Measurements from ENCODE around the gene ZC3H12A. TPM values are rescaled to one million over a fixed set of nuclear protein-coding genes. Genes with fewer than 3 reads are reported as not detected.
A peak's percentile ranks its signal among the peaks of the same experiment; 100 is the strongest.

Gene ZC3H12A
- polyA plus RNA-seq, 3 donors: 5.2 to 155 (median 5.8) TPM

DNA sequence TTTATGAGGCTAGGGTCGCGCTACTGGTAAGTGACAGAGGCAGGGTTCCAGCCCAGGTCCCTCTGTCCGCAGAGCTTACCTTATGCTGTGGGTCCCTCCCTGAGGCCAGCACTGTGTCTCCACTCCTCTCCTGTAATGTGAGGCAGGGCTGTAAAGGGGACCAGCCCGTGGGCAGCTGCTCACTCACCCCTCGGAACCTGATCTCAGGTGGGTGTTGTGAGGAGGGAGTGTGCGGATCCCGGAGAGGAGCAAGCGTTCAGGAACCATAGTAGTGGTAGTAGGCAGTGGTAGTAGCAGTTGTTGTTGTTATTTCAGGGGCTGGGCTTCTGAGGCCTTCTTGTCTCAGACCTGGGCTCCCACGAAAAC, 1.7 kb downstream of the ZC3H12A start:
- Mint-ChIP-seq H3K27me3 (ENCODE audit: low read depth in 3 of 3) (peaks cover 2 to 15% (median 7%) of the 10 kb centered on the region in 3 donors), H3K36me3 (peaks cover 29 to 30% of the 10 kb centered on the region in 2 donors), H3K27ac (peak overlapping the region; percentile 93 to 99 (median 98)), H3K9me3 (no peaks in the 10 kb centered on the region), H3K4me3 (peak overlapping the region; percentile 86 to 91), H3K4me1 (peaks cover 83% of the 10 kb centered on the region)
- Histone ChIP-seq H3K9ac (ENCODE audit: insufficient read depth, low read length, poor library complexity, severe bottlenecking) (peak overlapping the region; percentile 92), H3K27me3 (ENCODE audit: control insufficient read depth in 2 of 2, insufficient read depth in 2 of 2, low read length in 2 of 2) (no peaks in the 10 kb centered on the region), H4K20me1 (ENCODE audit: insufficient read depth, low read length) (peaks cover 63% of the 10 kb centered on the region), H3K36me3 (replicated peaks in 1 of 2; ENCODE audit: control insufficient read depth in 1 of 2, insufficient read depth in 2 of 2, low read length in 2 of 2) (peaks cover 15 to 21% of the 10 kb centered on the region in 2 donors), H3K27ac (ENCODE audit: low read depth in 1 of 2, low read length in 2 of 2) (peak overlapping the region; percentile 96 to 99), H3K4me2 (replicated peaks; ENCODE audit: extremely low read depth, low read length, poor library complexity, severe bottlenecking) (peak overlapping the region; percentile 98), H3K4me3 (replicated peaks in 1 of 3; ENCODE audit: low read depth in 2 of 3, low read length in 3 of 3) (peak overlapping the region; percentile 79 to 98 (median 91)), H2AFZ (ENCODE audit: insufficient read depth, low read depth, low read length, poor library complexity, severe bottlenecking) (no peak overlapping the region), H3K4me1 (ENCODE audit: control insufficient read depth in 1 of 2, insufficient read depth in 2 of 2, low read length in 2 of 2) (peaks cover 85 to 95% of the 10 kb centered on the region in 2 donors), H3K79me2 (ENCODE audit: insufficient read depth, low read length) (peaks cover 66% of the 10 kb centered on the region), H3K9me3 (replicated peaks in 1 of 2; ENCODE audit: control insufficient read depth in 1 of 2, insufficient read depth in 1 of 2, low read length in 2 of 2) (no peaks in the 10 kb centered on the region)
- intact Hi-C loops (cut with micrococcal nuclease): loop anchor here in 1 of 2 donors (10.0 kb wide), 1 partner anchor 1171 kb away; the partner anchor contains the start of gene SH3D21
- DNase-seq: no peak
- TF ChIP-seq, protein P1, sequence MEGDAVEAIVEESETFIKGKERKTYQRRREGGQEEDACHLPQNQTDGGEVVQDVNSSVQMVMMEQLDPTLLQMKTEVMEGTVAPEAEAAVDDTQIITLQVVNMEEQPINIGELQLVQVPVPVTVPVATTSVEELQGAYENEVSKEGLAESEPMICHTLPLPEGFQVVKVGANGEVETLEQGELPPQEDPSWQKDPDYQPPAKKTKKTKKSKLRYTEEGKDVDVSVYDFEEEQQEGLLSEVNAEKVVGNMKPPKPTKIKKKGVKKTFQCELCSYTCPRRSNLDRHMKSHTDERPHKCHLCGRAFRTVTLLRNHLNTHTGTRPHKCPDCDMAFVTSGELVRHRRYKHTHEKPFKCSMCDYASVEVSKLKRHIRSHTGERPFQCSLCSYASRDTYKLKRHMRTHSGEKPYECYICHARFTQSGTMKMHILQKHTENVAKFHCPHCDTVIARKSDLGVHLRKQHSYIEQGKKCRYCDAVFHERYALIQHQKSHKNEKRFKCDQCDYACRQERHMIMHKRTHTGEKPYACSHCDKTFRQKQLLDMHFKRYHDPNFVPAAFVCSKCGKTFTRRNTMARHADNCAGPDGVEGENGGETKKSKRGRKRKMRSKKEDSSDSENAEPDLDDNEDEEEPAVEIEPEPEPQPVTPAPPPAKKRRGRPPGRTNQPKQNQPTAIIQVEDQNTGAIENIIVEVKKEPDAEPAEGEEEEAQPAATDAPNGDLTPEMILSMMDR (IDR thresholded peaks at IDR 0.05): no peak
- 91% methylated on average over 7 of the region's 9 CpGs for WGBS (ENCODE audit: insufficient coverage)

DNA sequence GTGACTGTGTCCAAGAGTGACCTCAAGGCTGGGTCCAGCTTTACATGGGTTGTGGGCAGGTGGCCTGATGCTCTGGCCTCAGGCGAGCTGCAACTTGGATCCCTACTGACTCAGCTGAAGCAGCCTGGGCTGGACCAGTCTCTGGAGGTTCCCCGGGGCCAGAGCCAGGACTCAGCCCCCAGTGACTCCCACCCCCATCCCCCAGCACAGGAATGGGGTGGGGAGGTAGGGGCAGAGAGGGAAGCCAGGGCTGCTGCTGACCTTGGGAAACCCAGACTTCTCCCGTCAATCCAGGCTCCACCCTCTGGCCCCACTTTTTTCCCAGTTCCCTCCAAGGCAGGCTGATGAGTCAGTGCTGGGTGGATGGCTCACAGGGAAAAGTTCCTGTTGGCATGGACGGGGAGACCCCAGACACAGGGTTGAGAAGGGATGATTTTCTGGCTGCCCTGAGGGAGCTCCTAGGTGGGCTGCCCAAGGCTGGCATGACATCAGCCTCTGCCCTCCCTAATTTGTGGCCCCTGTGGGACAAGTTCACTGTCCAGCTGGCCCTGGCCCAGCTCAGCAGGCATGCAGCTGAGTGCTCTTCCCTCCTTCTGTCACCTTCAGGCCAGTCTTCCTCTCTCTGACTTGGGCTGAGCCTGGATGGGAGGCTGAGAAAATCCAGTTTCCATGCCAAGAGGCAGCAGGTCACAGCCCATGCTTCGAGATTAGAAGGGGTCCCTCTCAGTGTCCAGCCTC, 2.2 kb downstream of the ZC3H12A start:
- no peaks in the 10 kb centered on the region for H3K9me3 ChIP-seq (replicated peaks in 1 of 2; ENCODE audit: control insufficient read depth in 1 of 2, insufficient read depth in 1 of 2, low read length in 2 of 2)
- TF ChIP-seq, protein P1 (IDR thresholded peaks at IDR 0.05): no peak
- Mint-ChIP-seq H3K27ac (peak overlapping the region; percentile 93 to 99 (median 98)), H3K4me1 (peaks cover 82% of the 10 kb centered on the region), H3K9me3 (no peaks in the 10 kb centered on the region), H3K36me3 (peaks cover 35% of the 10 kb centered on the region in 2 donors), H3K4me3 (peak overlapping the region; percentile 86 to 91), H3K27me3 (ENCODE audit: low read depth in 3 of 3) (peaks cover 2 to 14% (median 7%) of the 10 kb centered on the region in 3 donors)
- H3K9ac ChIP-seq (ENCODE audit: insufficient read depth, low read length, poor library complexity, severe bottlenecking): peak overlapping the region; percentile 92
- no peaks in the 10 kb centered on the region for H3K27me3 ChIP-seq (ENCODE audit: control insufficient read depth in 2 of 2, insufficient read depth in 2 of 2, low read length in 2 of 2)
- peak overlapping the region; percentile 98 for H3K4me2 ChIP-seq (replicated peaks; ENCODE audit: extremely low read depth, low read length, poor library complexity, severe bottlenecking)
- intact Hi-C loops (cut with micrococcal nuclease): loop anchor here in 1 of 2 donors (10.0 kb wide), 1 partner anchor 1172 kb away; the partner anchor contains the start of gene SH3D21
- no peak overlapping the region for H2AFZ ChIP-seq (ENCODE audit: insufficient read depth, low read depth, low read length, poor library complexity, severe bottlenecking)
- WGBS (ENCODE audit: insufficient coverage): 0% methylated on average over 2 of the region's 5 CpGs
- H3K79me2 ChIP-seq (ENCODE audit: insufficient read depth, low read length): peaks cover 69% of the 10 kb centered on the region
- H3K27ac ChIP-seq (ENCODE audit: low read depth in 1 of 2, low read length in 2 of 2): peak overlapping the region; percentile 96 to 99
- peak in 2 of 3 donors; percentile 48 to 82 for DNase-seq
- H3K36me3 ChIP-seq (replicated peaks in 1 of 2; ENCODE audit: control insufficient read depth in 1 of 2, insufficient read depth in 2 of 2, low read length in 2 of 2): peaks cover 21 to 26% of the 10 kb centered on the region in 2 donors
- H3K4me1 ChIP-seq (ENCODE audit: control insufficient read depth in 1 of 2, insufficient read depth in 2 of 2, low read length in 2 of 2): peaks cover 80 to 92% of the 10 kb centered on the region in 2 donors
- H3K4me3 ChIP-seq (replicated peaks in 1 of 3; ENCODE audit: low read depth in 2 of 3, low read length in 3 of 3): peak overlapping the region; percentile 79 to 98 (median 91)
- peaks cover 68% of the 10 kb centered on the region for H4K20me1 ChIP-seq (ENCODE audit: insufficient read depth, low read length)

Measured in CD14-positive monocyte (primary cell).